AG09319 (cell line): ENCODE measurements around the gene SCRG1.

Source experiments
- DNase-seq: peaks from one replicate; pipeline ENCODE4 v3.0.0-alpha.2; 2010; ENCODE audit warnings: low read depth; ENCODE audit errors: extremely low read depth
- TF ChIP-seq, protein P1 (sequence below): IDR thresholded peaks from 2 replicates; pipeline ENCODE4 v1.5.1; 2011; ENCODE audit warnings: low read depth, mild to moderate bottlenecking, inconsistent platforms, low read length, moderate library complexity

Gene SCRG1

DNA sequence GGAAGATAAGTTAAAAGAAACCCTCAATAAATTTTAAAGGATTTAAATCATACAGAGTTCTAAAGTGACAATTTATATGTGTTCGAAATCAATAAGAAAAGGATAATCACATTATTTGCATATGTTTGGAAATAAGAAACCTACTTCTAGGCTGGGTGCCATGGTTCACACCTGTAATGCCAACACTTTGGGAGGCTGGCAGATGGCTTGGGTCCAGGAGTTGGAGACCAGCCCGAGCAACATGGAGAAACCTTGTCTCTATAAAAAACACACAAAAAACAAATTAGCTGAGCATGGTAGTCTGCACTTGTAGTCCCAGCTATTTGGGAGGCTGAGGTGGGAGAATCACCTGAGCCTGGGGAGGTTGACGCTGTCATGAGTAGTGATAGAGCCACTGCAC lies 36.2 kb downstream of the SCRG1 start:
- DNase-seq = no peak
- TF ChIP-seq, protein P1, sequence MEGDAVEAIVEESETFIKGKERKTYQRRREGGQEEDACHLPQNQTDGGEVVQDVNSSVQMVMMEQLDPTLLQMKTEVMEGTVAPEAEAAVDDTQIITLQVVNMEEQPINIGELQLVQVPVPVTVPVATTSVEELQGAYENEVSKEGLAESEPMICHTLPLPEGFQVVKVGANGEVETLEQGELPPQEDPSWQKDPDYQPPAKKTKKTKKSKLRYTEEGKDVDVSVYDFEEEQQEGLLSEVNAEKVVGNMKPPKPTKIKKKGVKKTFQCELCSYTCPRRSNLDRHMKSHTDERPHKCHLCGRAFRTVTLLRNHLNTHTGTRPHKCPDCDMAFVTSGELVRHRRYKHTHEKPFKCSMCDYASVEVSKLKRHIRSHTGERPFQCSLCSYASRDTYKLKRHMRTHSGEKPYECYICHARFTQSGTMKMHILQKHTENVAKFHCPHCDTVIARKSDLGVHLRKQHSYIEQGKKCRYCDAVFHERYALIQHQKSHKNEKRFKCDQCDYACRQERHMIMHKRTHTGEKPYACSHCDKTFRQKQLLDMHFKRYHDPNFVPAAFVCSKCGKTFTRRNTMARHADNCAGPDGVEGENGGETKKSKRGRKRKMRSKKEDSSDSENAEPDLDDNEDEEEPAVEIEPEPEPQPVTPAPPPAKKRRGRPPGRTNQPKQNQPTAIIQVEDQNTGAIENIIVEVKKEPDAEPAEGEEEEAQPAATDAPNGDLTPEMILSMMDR = no peak

DNA sequence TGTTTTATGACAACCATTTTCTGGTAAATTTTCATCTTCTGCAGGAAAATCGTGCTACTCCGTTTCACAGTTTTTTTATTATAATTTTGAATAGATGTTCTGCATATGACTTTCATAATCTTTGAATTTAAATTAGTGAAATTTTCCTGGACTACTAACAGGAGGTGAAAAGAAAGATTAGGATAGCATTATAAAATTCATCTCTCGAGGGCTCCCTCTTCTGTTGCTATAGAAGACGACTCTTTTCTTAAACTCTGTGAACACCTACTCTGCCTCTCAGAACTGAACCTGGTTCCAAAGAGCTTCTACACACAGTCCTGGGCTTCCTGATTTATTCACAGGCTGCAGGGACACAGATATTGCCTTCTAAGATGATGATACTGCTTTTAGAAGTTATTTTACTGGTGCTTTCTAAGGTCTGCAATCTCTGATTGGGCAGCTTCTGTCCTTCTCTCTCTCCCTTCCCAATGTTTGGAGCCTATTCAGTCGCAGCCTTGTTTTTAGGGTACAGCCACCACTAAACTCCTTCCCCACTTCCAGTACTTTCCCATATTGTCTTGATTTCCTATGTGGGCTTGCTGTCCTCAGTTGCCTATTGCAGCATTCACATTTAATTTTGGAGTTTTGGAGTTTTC lies 38.2 kb downstream of the SCRG1 start:
- no peak for DNase-seq
- TF ChIP-seq, protein P1 = peak; percentile 39

DNA sequence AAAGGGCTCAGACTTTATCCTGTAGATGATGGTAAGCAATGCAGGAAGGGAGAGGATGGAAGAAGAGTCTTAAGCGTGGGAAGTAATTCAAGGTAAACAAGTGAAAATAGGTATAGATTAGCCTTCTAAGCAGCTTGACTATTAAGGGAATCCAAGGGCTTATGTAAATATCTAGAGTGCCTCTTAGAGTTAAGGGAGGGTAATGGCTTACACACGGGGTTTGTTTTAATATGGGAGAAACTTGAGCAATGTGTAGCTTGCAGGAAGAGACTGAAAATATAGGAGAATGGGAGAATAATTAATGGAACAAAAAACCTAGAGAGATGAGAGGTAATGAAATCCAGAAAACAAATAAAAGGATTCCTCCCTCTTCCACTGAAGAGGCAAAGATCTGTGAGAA lies 41.0 kb downstream of the SCRG1 start:
- TF ChIP-seq, protein P1 = no peak
- DNase-seq = no peak

DNA sequence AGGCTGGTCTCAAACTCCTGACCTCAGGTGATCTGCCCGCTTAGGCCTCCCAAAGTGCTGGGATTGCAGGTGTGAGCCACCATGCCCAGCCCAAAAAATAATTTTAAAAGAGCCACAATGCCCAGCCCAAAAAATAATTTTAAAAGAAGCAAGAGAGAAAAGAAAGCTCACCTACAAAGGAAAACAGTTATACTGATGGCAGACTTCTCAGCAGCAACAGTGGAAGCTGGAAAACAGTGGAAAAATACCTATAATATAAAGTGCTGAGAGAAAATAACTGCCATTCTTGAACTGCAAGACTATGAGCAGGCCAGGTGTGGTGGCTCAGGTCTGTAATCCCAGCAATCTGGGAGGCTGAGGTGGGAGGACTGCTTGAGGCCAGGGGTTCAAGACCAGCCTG lies 51.4 kb downstream of the SCRG1 start:
- no peak for DNase-seq

DNA sequence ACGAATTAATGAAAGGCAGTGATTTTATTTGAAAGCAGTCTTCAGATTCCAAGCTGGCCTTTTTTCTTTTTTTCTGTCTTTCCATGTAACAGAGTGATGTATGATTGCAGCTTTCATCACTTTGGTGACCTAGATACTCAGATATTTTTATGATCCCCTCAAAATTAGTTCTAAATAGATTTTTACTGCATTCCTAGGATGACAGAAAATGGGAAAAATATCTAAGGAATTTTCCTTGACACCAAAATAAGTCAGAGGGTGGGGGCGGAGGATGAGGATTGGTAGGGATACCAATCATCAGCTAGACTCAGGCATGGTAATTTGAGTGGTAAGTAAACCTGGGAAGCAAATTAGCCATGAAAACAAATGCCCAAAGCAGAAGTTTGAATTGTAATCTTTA lies 52.8 kb downstream of the SCRG1 start:
- no peak for DNase-seq
- TF ChIP-seq, protein P1 = no peak

More for the DNA sequence above, 51.4 kb downstream of the SCRG1 start:
- TF ChIP-seq, protein P1 = no peak

DNA sequence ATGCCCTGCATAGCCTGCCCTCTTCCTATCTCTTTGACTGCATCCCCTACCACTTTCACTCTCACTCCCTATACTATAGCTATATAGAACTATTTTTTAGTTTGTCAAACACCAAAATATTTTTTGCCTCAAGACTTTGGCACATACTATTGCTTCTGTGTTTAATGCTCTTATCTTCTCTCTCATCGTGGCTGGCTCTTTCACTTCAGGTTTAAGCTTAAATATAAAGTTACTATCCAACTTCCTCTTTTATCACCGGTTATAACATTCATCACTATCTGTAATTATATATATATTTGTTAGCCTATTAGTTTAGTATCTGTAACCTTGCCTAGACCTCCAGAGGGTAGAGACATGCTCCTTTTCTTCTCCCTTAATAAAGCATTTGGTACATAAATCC lies 53.3 kb downstream of the SCRG1 start:
- DNase-seq = no peak
- TF ChIP-seq, protein P1 = no peak

DNA sequence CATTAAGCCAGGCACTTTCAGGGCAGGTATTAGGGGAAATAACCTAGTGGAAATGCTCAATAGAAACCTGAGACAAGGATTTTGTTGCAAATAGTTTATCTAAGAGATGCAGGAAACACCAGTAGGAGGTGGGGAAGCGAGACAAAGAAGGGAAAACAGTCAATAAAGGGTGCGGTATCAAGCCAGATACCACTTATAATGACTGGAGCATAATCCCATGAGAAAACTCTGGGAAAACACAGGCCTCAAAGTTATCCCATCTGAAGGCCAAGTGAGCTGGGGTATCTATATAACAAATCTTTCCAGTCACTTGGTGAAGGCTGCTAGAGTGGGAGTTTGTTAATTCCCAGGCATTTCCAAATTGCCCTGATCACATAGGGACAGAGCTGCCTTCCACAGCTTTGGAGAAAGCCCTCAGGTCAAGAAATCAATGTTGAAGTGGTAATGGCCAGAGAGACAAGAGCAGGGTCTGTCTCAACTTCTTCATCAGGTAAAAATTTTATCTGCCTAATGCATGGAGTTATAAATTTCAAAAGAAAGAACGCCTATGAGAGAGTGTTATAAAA lies 55.0 kb downstream of the SCRG1 start:
- no peak for DNase-seq
- TF ChIP-seq, protein P1 = no peak
